Suprapubic skin (tissue), 2 donors: Measurements from ENCODE around the gene NBEA.

Source experiments
- EP300 ChIP-seq: sonication (generic); formaldehyde crosslinking; IDR thresholded peaks from one replicate; pipeline ENCODE4 v1.6.1; 2017; ENCODE audit warnings: antibody characterized with exemption
- POLR2A ChIP-seq, 2 donors: fragments of 450-650 bp; IDR thresholded peaks; one replicate each; pipeline ENCODE4 v1.6.1; 2017; ENCODE audit warnings: antibody characterized with exemption in 2 of 2, mild to moderate bottlenecking in 2 of 2, moderate library complexity in 2 of 2

GRCh38 chr13:35190241-35190640 lies 248.2 kb downstream of the NBEA start:
- TF ChIP-seq EP300, result no peak
- no peak for TF ChIP-seq POLR2A (IDR thresholded peaks at IDR 0.05)
